ENCODE data around the gene XYLT1. TPM values are rescaled to one million over a fixed set of nuclear protein-coding genes. Genes with fewer than 3 reads are reported as not detected.
A peak's percentile ranks its signal among the peaks of the same experiment; 100 is the strongest.

Gene XYLT1
- total and polyA plus RNA-seq, 4 experiments from 2014 or later: 1.4 to 48.5 (median 24.5) TPM

DNA sequence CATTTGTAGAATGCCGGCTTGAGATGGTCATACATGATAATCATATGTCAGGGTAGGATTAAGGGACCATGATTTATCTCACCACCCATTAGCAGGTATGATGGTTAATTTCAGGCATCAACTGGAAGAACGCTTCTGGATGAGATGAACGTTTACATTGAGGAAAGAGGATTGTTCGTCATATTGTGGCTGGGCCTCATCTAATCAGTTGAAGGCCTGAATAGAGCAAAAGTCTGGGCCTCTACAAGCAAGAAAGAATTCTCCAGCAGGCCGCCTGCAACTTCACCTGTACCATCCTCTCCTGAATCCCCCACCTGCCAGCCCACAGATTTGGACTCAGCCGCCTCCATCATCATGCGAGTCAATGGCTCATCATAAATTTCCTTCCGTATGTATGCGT, 30.6 kb upstream of the XYLT1 start:
- Histone ChIP-seq H3K36me3 (ENCODE audit: insufficient read depth, low read length) (no peaks in the 10 kb centered on the region), H3K4me1 (ENCODE audit: insufficient read depth, low read length) (no peaks in the 10 kb centered on the region), H3K27ac (ENCODE audit: low read depth, low read length) (no peak overlapping the region), H3K4me3 (ENCODE audit: low read length in 2 of 2) (no peak overlapping the region), H3K9me3 (ENCODE audit: control insufficient read depth in 1 of 2, low read length in 2 of 2) (no peaks in the 10 kb centered on the region), H3K27me3 (ENCODE audit: insufficient read depth, low read length) (no peaks in the 10 kb centered on the region)
- no peak overlapping the region for H3K4me3 Mint-ChIP-seq
- H3K27ac Mint-ChIP-seq: no peak overlapping the region
- ChIA-PET POLR2A (ENCODE audit: partially characterized antibody) (no interaction called here), CTCF (ENCODE audit: partially characterized antibody) (no interaction called here)
- intact Hi-C loops (cut with micrococcal nuclease): no loop called here
- no peak for DNase-seq
- H3K27me3 Mint-ChIP-seq: peaks cover 0 to 2% of the 10 kb centered on the region in 2 donors
- no peaks in the 10 kb centered on the region for H3K4me1 Mint-ChIP-seq
- peaks cover 0 to 4% (median 0%) of the 10 kb centered on the region in 8 donors for H3K9me3 Mint-ChIP-seq
- peaks cover 0 to 3% of the 10 kb centered on the region in 2 donors for H3K36me3 Mint-ChIP-seq

DNA sequence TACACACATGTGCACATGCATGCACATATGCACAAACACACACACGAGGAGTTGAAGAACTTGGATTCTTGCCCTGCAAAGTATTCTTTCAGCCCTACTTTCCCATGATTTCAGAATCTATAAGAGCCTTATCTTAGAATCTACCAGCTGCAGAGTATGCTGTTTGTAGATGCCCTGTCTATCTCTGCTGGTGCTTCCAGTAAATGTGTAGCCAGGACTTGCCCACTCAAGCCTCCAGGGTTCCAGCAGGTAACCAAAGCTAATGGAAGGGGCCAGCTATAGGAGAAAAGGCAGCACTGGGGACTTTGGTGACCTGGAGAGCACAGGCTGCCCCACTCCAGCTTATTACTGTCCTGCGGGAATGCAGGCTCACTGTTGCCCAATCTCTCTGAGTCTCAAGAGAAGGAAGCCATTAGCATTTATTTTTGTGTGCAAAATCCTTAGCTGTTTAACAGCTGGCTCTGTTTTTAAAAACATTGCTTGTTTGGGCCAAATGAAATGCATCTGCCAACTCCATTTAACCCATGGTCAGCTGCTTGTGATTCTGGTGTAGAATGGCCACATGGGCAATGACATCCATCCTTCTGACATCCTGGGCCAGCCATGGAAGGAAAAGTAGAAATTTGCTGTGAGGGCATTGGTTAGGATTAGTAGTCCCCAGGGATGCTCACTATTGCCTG, 28.6 kb upstream of the XYLT1 start:
- no peak overlapping the region for H3K27ac Mint-ChIP-seq
- Histone ChIP-seq H3K27ac (ENCODE audit: low read depth, low read length) (no peak overlapping the region), H3K4me1 (ENCODE audit: insufficient read depth, low read length) (no peaks in the 10 kb centered on the region), H3K9me3 (ENCODE audit: control insufficient read depth in 1 of 2, low read length in 2 of 2) (no peaks in the 10 kb centered on the region), H3K27me3 (ENCODE audit: insufficient read depth, low read length) (no peaks in the 10 kb centered on the region), H3K36me3 (ENCODE audit: insufficient read depth, low read length) (no peaks in the 10 kb centered on the region), H3K4me3 (ENCODE audit: low read length in 2 of 2) (no peak overlapping the region)
- no peak overlapping the region for H3K4me3 Mint-ChIP-seq
- intact Hi-C loops (cut with micrococcal nuclease): no loop called here
- no peak for DNase-seq
- ChIA-PET CTCF (ENCODE audit: partially characterized antibody) (no interaction called here), POLR2A (ENCODE audit: partially characterized antibody) (no interaction called here)
- no peaks in the 10 kb centered on the region for H3K4me1 Mint-ChIP-seq
- H3K36me3 Mint-ChIP-seq: peaks cover 0 to 3% of the 10 kb centered on the region in 2 donors
- peaks cover 0 to 5% of the 10 kb centered on the region in 2 donors for H3K27me3 Mint-ChIP-seq
- H3K9me3 Mint-ChIP-seq: peaks cover 0 to 4% (median 0%) of the 10 kb centered on the region in 8 donors

DNA sequence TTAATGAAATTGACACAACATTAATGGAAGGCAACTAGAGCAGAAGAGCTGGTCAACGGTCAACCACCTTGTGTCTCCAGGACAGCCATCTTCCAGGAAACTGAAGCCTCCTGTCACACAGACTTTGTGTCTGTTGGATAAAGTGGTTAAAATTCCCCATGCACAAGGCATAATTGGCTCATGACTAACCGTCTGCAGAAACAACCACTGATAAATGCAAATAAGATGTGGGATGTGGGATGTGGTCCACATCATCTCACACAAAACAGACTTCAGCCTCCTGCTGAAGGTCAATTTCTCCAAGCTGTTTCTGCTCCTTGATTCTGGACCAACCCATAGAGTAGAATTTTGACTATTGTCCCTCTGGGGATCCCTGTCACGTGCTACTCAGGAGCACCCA, 26.9 kb upstream of the XYLT1 start:
- H3K9me3 Mint-ChIP-seq: no peaks in the 10 kb centered on the region
- no peak overlapping the region for H3K4me3 Mint-ChIP-seq
- H3K27me3 Mint-ChIP-seq: peaks cover 0 to 4% of the 10 kb centered on the region in 2 donors
- Histone ChIP-seq H3K27me3 (ENCODE audit: insufficient read depth, low read length) (no peaks in the 10 kb centered on the region), H3K9me3 (ENCODE audit: control insufficient read depth in 1 of 2, low read length in 2 of 2) (no peaks in the 10 kb centered on the region), H3K27ac (ENCODE audit: low read depth, low read length) (no peak overlapping the region), H3K4me3 (ENCODE audit: low read length in 2 of 2) (no peak overlapping the region), H3K4me1 (ENCODE audit: insufficient read depth, low read length) (no peaks in the 10 kb centered on the region), H3K36me3 (ENCODE audit: insufficient read depth, low read length) (no peaks in the 10 kb centered on the region)
- H3K27ac Mint-ChIP-seq: no peak overlapping the region
- DNase-seq: no peak
- no peaks in the 10 kb centered on the region for H3K4me1 Mint-ChIP-seq
- intact Hi-C loops (cut with micrococcal nuclease): no loop called here
- no peaks in the 10 kb centered on the region for H3K36me3 Mint-ChIP-seq
- ChIA-PET CTCF (ENCODE audit: partially characterized antibody) (no interaction called here), POLR2A (ENCODE audit: partially characterized antibody) (no interaction called here)

DNA sequence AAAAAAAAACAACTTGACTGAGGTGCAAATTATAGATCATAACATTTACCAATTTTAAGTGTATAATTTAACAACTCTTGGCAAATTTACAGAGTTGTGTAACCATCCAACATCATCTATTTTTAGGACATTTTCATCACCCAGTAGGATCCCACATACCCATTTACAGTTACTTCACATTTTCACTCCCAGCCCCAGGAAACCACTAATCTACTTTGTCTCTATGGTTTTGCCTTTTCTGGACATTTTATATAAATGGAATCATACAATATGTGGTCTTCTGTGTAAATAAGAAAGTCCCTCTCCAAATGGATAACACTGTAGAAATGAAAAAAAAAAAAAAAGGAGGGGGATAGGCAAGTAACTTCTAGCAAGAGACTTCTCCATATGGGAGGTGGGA, 26.1 kb upstream of the XYLT1 start:
- no peaks in the 10 kb centered on the region for H3K4me1 Mint-ChIP-seq
- H3K27ac Mint-ChIP-seq: no peak overlapping the region
- H3K9me3 Mint-ChIP-seq: peaks cover 0 to 3% (median 0%) of the 10 kb centered on the region in 8 donors

DNA sequence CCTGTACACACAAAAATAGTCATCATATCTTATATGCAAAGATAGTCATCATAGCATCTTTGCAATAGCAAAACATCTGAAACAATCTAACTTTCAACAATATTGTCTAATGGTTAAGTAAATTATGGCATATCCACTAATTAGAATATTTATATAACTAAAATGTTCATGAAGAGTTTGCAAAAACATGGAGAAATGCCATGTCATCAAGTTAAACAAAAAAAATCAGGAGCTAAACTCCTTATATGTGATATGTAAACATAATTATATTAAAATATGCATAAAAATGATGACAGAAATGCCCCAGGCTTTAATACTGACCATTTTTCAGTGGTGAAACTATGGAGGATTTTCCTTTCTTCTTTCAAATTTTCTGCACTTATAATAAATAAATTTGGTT, 22.3 kb upstream of the XYLT1 start:
- H3K36me3 ChIP-seq (ENCODE audit: insufficient read depth, low read length): no peaks in the 10 kb centered on the region
- Mint-ChIP-seq H3K27me3 (peaks cover 0 to 5% of the 10 kb centered on the region in 2 donors), H3K9me3 (peaks cover 0 to 7% (median 0%) of the 10 kb centered on the region in 8 donors), H3K36me3 (no peaks in the 10 kb centered on the region), H3K27ac (no peak overlapping the region), H3K4me3 (no peak overlapping the region), H3K4me1 (peaks cover 0 to 4% (median 2%) of the 10 kb centered on the region in 4 donors)
- ChIA-PET POLR2A (ENCODE audit: partially characterized antibody) (no interaction called here), CTCF (ENCODE audit: partially characterized antibody) (interaction anchor here (1.6 kb wide), 1 partner anchor 17 kb away, joined by 5 read pairs; no protein-coding TSS in a partner anchor)
- no peaks in the 10 kb centered on the region for H3K27me3 ChIP-seq (ENCODE audit: insufficient read depth, low read length)
- no peak overlapping the region for H3K4me3 ChIP-seq (ENCODE audit: low read length in 2 of 2)
- H3K4me1 ChIP-seq (ENCODE audit: insufficient read depth, low read length): no peaks in the 10 kb centered on the region
- intact Hi-C loops (cut with micrococcal nuclease): no loop called here
- DNase-seq: no peak
- no peaks in the 10 kb centered on the region for H3K9me3 ChIP-seq (ENCODE audit: control insufficient read depth in 1 of 2, low read length in 2 of 2)
- no peak overlapping the region for H3K27ac ChIP-seq (ENCODE audit: low read depth, low read length)

More for the DNA sequence above, 26.1 kb upstream of the XYLT1 start:
- intact Hi-C loops (cut with micrococcal nuclease): no loop called here
- Histone ChIP-seq H3K9me3 (ENCODE audit: control insufficient read depth in 1 of 2, low read length in 2 of 2) (no peaks in the 10 kb centered on the region), H3K4me3 (ENCODE audit: low read length in 2 of 2) (no peak overlapping the region), H3K4me1 (ENCODE audit: insufficient read depth, low read length) (no peaks in the 10 kb centered on the region), H3K27ac (ENCODE audit: low read depth, low read length) (no peak overlapping the region), H3K36me3 (ENCODE audit: insufficient read depth, low read length) (no peaks in the 10 kb centered on the region), H3K27me3 (ENCODE audit: insufficient read depth, low read length) (no peaks in the 10 kb centered on the region)
- ChIA-PET POLR2A (ENCODE audit: partially characterized antibody) (no interaction called here), CTCF (ENCODE audit: partially characterized antibody) (no interaction called here)
- DNase-seq: no peak
- H3K36me3 Mint-ChIP-seq: no peaks in the 10 kb centered on the region
- peaks cover 0 to 4% of the 10 kb centered on the region in 2 donors for H3K27me3 Mint-ChIP-seq
- H3K4me3 Mint-ChIP-seq: no peak overlapping the region

DNA sequence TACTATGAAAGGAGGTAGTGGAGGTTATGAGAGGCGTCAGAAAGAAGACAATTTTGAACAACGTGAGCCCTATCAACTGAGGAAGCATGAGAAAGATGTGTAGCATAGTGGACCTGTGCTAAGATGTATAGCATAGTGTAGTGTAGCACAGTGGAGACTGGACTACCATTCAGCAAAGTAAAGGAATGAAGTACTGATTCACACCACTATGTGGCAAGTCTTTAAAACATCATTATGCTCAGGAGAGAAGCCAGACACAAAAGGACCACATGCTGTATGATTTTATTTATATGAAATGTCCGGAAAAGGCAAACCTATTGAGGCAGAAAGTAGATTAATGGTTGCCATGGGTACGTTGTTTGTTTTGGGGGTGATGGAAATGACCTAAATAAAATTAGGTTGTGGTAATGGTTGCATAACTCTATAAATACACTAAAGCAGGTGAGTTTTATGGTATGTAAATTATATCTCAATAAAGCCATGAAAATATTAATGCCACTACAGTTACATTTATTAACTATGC, 20.4 kb upstream of the XYLT1 start:
- Histone ChIP-seq H3K4me3 (ENCODE audit: low read length in 2 of 2) (no peak overlapping the region), H3K9me3 (ENCODE audit: control insufficient read depth in 1 of 2, low read length in 2 of 2) (no peaks in the 10 kb centered on the region), H3K27ac (ENCODE audit: low read depth, low read length) (no peak overlapping the region), H3K27me3 (ENCODE audit: insufficient read depth, low read length) (no peaks in the 10 kb centered on the region), H3K36me3 (ENCODE audit: insufficient read depth, low read length) (no peaks in the 10 kb centered on the region), H3K4me1 (ENCODE audit: insufficient read depth, low read length) (no peaks in the 10 kb centered on the region)
- H3K36me3 Mint-ChIP-seq: no peaks in the 10 kb centered on the region
- H3K27ac Mint-ChIP-seq: peak overlapping the region in 1 of 7 donors; percentile 43
- ChIA-PET POLR2A (ENCODE audit: partially characterized antibody) (no interaction called here), CTCF (ENCODE audit: partially characterized antibody) (no interaction called here)
- intact Hi-C loops (cut with micrococcal nuclease): no loop called here
- peaks cover 0 to 7% (median 0%) of the 10 kb centered on the region in 8 donors for H3K9me3 Mint-ChIP-seq
- peaks cover 0 to 5% of the 10 kb centered on the region in 2 donors for H3K27me3 Mint-ChIP-seq
- no peak overlapping the region for H3K4me3 Mint-ChIP-seq
- peaks cover 0 to 4% (median 2%) of the 10 kb centered on the region in 4 donors for H3K4me1 Mint-ChIP-seq
- peak in 3 of 5 donors; percentile 20 to 48 (median 41) for DNase-seq

DNA sequence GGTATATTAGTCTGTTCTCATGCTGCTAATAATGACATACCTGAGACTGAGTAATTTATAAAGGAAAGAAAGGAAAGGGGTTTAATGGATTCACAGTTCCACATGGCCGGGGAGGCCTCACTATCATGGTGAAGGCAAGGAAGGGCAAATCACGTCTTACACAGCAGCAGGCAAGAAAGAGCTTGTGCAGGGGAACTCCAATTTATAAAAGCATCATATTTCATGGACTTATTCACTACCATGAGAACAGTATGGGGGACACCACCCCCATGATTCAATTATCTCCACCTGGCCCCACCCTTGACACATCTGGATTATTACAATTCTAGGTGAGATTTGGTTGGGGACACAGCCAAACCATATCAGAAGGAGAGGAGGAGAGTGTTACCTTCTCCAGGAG, 17.7 kb upstream of the XYLT1 start:
- H3K27me3 Mint-ChIP-seq: peaks cover 4 to 7% of the 10 kb centered on the region in 2 donors
- Histone ChIP-seq H3K4me3 (ENCODE audit: low read length in 2 of 2) (no peak overlapping the region), H3K27ac (ENCODE audit: low read depth, low read length) (no peak overlapping the region), H3K27me3 (ENCODE audit: insufficient read depth, low read length) (no peaks in the 10 kb centered on the region), H3K36me3 (ENCODE audit: insufficient read depth, low read length) (no peaks in the 10 kb centered on the region), H3K4me1 (ENCODE audit: insufficient read depth, low read length) (no peaks in the 10 kb centered on the region), H3K9me3 (ENCODE audit: control insufficient read depth in 1 of 2, low read length in 2 of 2) (no peaks in the 10 kb centered on the region)
- ChIA-PET CTCF (ENCODE audit: partially characterized antibody) (no interaction called here), POLR2A (ENCODE audit: partially characterized antibody) (no interaction called here)
- peaks cover 0 to 7% (median 0%) of the 10 kb centered on the region in 8 donors for H3K9me3 Mint-ChIP-seq
- no peak overlapping the region for H3K4me3 Mint-ChIP-seq
- intact Hi-C loops (cut with micrococcal nuclease): no loop called here
- peaks cover 0 to 4% (median 2%) of the 10 kb centered on the region in 4 donors for H3K4me1 Mint-ChIP-seq
- no peak overlapping the region for H3K27ac Mint-ChIP-seq
- no peaks in the 10 kb centered on the region for H3K36me3 Mint-ChIP-seq
- DNase-seq: no peak
